Measurements from ENCODE around the gene PPA1. TPM values are rescaled to one million over a fixed set of nuclear protein-coding genes. Genes with fewer than 3 reads are reported as not detected.

Gene PPA1
- total RNA-seq, 1 experiment from 2014 or later, result 234 TPM

GRCh38 chr10:70192326-70192968, 40.8 kb downstream of the PPA1 start:
- no peaks in the 10 kb centered on the region for H3K79me2 ChIP-seq (ENCODE audit: insufficient read depth, low read length)
- DNase-seq (ENCODE audit: low read depth, low spot score) (no peak), ATAC-seq (no peak)
- no TSS peak for BruUV-seq (replicated peaks)
- H2AFZ ChIP-seq (ENCODE audit: low read depth, low read length, poor library complexity, severe bottlenecking), result no peak overlapping the region
- no peak for TF ChIP-seq YY1 (IDR thresholded peaks at IDR 0.05; ENCODE audit: extremely low read depth, insufficient replicate concordance, low read depth, low read length)
- TF ChIP-seq SRF (IDR thresholded peaks at IDR 0.05; ENCODE audit: low read depth), result no peak
- TF ChIP-seq ZBTB33 (IDR thresholded peaks at IDR 0.05; ENCODE audit: extremely low read depth, insufficient replicate concordance, low read length), result no peak
- no peak for TF ChIP-seq POLR2A (IDR thresholded peaks at IDR 0.05; ENCODE audit: borderline replicate concordance, extremely low read depth, insufficient read depth, insufficient read length)
- ChIA-PET CTCF (no interaction called here), POLR2A (interaction anchor here (0.5 kb wide), 1 partner anchor 14 kb away, joined by 3 read pairs; no protein-coding TSS in a partner anchor), RAD21 (ENCODE audit: low non-redundant PET in 1 of 2, low total read pairs in 2 of 2, uncharacterized antibody in 2 of 2, unreplicated experiment in 2 of 2) (no interaction called here)
- no peaks in the 10 kb centered on the region for H3K9me2 ChIP-seq (ENCODE audit: insufficient read depth)
- peaks cover 0 to 3% of the 10 kb centered on the region in 2 experiments; a peak in 1 of 4 replicates for H3K36me3 ChIP-seq (ENCODE audit: control insufficient read depth in 1 of 2, insufficient read depth in 2 of 2, low read length in 2 of 2)
- intact Hi-C loops (cut with micrococcal nuclease), result no loop called here
- no peaks in the 10 kb centered on the region for H3K4me1 ChIP-seq (ENCODE audit: control insufficient read depth in 1 of 2, insufficient read depth in 2 of 2, low read length in 2 of 2)
- no peak overlapping the region for H3K27ac ChIP-seq (ENCODE audit: low read depth, low read length)
- no peak overlapping the region for H3K4me2 ChIP-seq (ENCODE audit: low read length)
- H4K20me1 ChIP-seq (ENCODE audit: insufficient read depth), result 0 out of 2 replicates have a peak, but pooled peaks cover 3% of the 10 kb centered on the region
- no peak overlapping the region for H3K9ac ChIP-seq (ENCODE audit: low read length)
- H3K9me3 ChIP-seq (ENCODE audit: control insufficient read depth in 1 of 2, insufficient read depth in 1 of 2, low read depth in 1 of 2, low read length in 2 of 2), result no peaks in the 10 kb centered on the region
- no peaks in the 10 kb centered on the region for H3K27me3 ChIP-seq (ENCODE audit: insufficient read depth, low read length)
- H3K4me3 ChIP-seq (replicated peaks in 1 of 2; ENCODE audit: low read depth in 1 of 2, low read length in 2 of 2), result no peak overlapping the region

GRCh38 chr10:70191972-70192305, 41.3 kb downstream of the PPA1 start:
- no TSS peak for BruUV-seq (replicated peaks)
- RAD21 ChIA-PET (ENCODE audit: low non-redundant PET in 1 of 2, low total read pairs in 2 of 2, uncharacterized antibody in 2 of 2, unreplicated experiment in 2 of 2), result no interaction called here
- CTCF ChIA-PET, result no interaction called here
- no peak overlapping the region for H3K9ac ChIP-seq (ENCODE audit: low read length)
- H3K9me3 ChIP-seq (ENCODE audit: control insufficient read depth in 1 of 2, insufficient read depth in 1 of 2, low read depth in 1 of 2, low read length in 2 of 2), result no peaks in the 10 kb centered on the region
- no peak overlapping the region for H2AFZ ChIP-seq (ENCODE audit: low read depth, low read length, poor library complexity, severe bottlenecking)
- 0 out of 2 replicates have a peak, but pooled peaks cover 3% of the 10 kb centered on the region for H4K20me1 ChIP-seq (ENCODE audit: insufficient read depth)
- no peaks in the 10 kb centered on the region for H3K4me1 ChIP-seq (ENCODE audit: control insufficient read depth in 1 of 2, insufficient read depth in 2 of 2, low read length in 2 of 2)
- H3K4me3 ChIP-seq (replicated peaks in 1 of 2; ENCODE audit: low read depth in 1 of 2, low read length in 2 of 2), result no peak overlapping the region
- no peaks in the 10 kb centered on the region for H3K36me3 ChIP-seq (ENCODE audit: control insufficient read depth in 1 of 2, insufficient read depth in 2 of 2, low read length in 2 of 2)
- no peak for DNase-seq (ENCODE audit: low read depth, low spot score)
- H3K79me2 ChIP-seq (ENCODE audit: insufficient read depth, low read length), result no peaks in the 10 kb centered on the region
- H3K9me2 ChIP-seq (ENCODE audit: insufficient read depth), result no peaks in the 10 kb centered on the region
- intact Hi-C loops (cut with micrococcal nuclease), result no loop called here
- H3K4me2 ChIP-seq (ENCODE audit: low read length), result no peak overlapping the region
- no peak overlapping the region for H3K27ac ChIP-seq (ENCODE audit: low read depth, low read length)
- no peak for ATAC-seq
- POLR2A ChIA-PET, result no interaction called here
- H3K27me3 ChIP-seq (ENCODE audit: insufficient read depth, low read length), result no peaks in the 10 kb centered on the region
- TF ChIP-seq EGR1 (IDR thresholded peaks at IDR 0.05; ENCODE audit: low read depth) (no peak), ATF3 (IDR thresholded peaks at IDR 0.05) (no peak), RAD21 (IDR thresholded peaks at IDR 0.05; ENCODE audit: low read depth) (no peak), SIN3A (IDR thresholded peaks at IDR 0.05; ENCODE audit: low read depth) (no peak), REST (IDR thresholded peaks at IDR 0.05; ENCODE audit: low read depth) (no peak), CBX3 (IDR thresholded peaks at IDR 0.05; ENCODE audit: low read depth) (no peak), POLR2AphosphoS5 (IDR thresholded peaks at IDR 0.05; ENCODE audit: low read depth, low read length) (no peak), SP1 (IDR thresholded peaks at IDR 0.05; ENCODE audit: low read depth) (no peak), SRF (IDR thresholded peaks at IDR 0.05; ENCODE audit: low read depth) (no peak), ZBTB33 (IDR thresholded peaks at IDR 0.05; ENCODE audit: extremely low read depth, insufficient replicate concordance, low read length) (no peak)

Measured in HCT116 (cell line).